RWPE2 (cell line): ENCODE data around the gene EID3.
"Not testable (repeated sequence)": the region's sequence is repeated elsewhere in the genome, so short reads cannot be mapped to it uniquely, and the experiment has no call there.

Experiments
- ATAC-seq: fragments of 200-7000 bp; cut with Tn5 transposase; 3 replicates; pipeline ENCODE4 v1.9.1; 2021; ENCODE audit warnings: low read depth
- DNase-seq: peaks from one replicate; pipeline ENCODE4 v3.0.0-alpha.2; 2020; ENCODE audit warnings: low spot score
- H3K27ac ChIP-seq: fragments of 450-650 bp; 2 replicates; pipeline ENCODE4 v1.5.1; 2017; ENCODE audit warnings: mild to moderate bottlenecking; ENCODE audit not compliant: poor library complexity, severe bottlenecking
- H3K27me3 ChIP-seq: fragments of 250-450 bp; sonication (Bioruptor Pico); 2 replicates; pipeline ENCODE4 v1.5.1; 2021; ENCODE audit warnings: mild to moderate bottlenecking, moderate library complexity; ENCODE audit not compliant: insufficient read depth, poor library complexity, severe bottlenecking
- H3K36me3 ChIP-seq: fragments of 250-450 bp; sonication (Bioruptor Pico); 2 replicates; pipeline ENCODE4 v1.5.1; 2020; ENCODE audit warnings: low read depth, mild to moderate bottlenecking, moderate library complexity
- H3K4me1 ChIP-seq: fragments of 250-450 bp; sonication (Bioruptor Pico); 2 replicates; pipeline ENCODE4 v1.5.1; 2021; ENCODE audit warnings: mild to moderate bottlenecking, moderate library complexity; ENCODE audit not compliant: insufficient read depth, poor library complexity, severe bottlenecking
- H3K4me3 ChIP-seq: fragments of 250-450 bp; sonication (Bioruptor Pico); 2 replicates; pipeline ENCODE4 v1.5.1; 2021; ENCODE audit warnings: mild to moderate bottlenecking, moderate library complexity; ENCODE audit not compliant: severe bottlenecking
- H3K9me3 ChIP-seq: fragments of 250-450 bp; sonication (Bioruptor Pico); 2 replicates; pipeline ENCODE4 v1.5.1; 2021; ENCODE audit warnings: mild to moderate bottlenecking, moderate library complexity; ENCODE audit not compliant: severe bottlenecking
- TF ChIP-seq, protein P1 (sequence below): fragments of 450-650 bp; IDR thresholded peaks from one replicate; pipeline ENCODE4 v1.5.1; 2017; ENCODE audit warnings: mild to moderate bottlenecking, moderate library complexity; ENCODE audit not compliant: poor library complexity, severe bottlenecking

EID3 gene

DNA sequence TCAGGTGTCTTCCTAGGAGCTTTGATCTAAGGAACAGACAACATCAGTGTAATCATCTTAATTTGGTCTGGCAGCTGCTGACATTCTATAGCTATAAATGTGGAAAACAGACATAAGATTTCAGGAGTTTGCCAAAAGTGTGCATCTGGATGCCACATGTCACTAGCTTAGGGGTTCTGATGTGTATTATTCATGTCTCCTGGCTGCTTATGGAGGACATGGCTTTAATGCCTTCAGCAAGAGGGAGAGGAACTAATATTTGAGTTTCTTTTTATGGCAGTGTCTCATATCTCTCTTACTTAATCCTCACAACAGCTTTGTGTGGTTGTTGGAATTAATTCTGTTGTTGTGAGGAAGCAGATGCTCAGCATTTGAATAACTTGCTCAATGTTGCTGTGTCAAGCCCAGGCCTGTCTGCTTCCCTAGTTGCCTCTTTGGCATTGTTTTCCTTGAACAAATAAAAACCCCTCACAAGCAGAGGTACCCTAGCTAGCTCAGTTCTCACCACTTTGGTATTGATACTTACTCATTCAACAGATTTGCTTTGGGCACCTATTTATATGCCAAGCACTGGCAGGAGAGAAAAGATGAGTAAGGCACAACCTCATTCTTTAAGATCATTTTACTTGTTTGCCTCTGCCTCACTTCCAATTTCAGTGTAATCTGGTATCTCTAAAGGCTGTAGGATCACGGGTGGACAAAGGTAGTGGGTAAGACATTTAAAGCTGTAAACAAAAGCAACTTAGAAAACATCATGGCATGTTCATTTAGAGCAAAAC, 39.8 kb upstream of the EID3 start:
- peaks cover 21% of the 10 kb centered on the region for H3K4me1 ChIP-seq
- no peaks in the 10 kb centered on the region for H3K36me3 ChIP-seq
- H3K27me3 ChIP-seq = no peaks in the 10 kb centered on the region
- H3K4me3 ChIP-seq = no peak overlapping the region
- H3K27ac ChIP-seq = peak overlapping the region; percentile 78
- peak; percentile 94 for ATAC-seq
- DNase-seq = peak; percentile 80
- no peaks in the 10 kb centered on the region for H3K9me3 ChIP-seq
- TF ChIP-seq, protein P1, sequence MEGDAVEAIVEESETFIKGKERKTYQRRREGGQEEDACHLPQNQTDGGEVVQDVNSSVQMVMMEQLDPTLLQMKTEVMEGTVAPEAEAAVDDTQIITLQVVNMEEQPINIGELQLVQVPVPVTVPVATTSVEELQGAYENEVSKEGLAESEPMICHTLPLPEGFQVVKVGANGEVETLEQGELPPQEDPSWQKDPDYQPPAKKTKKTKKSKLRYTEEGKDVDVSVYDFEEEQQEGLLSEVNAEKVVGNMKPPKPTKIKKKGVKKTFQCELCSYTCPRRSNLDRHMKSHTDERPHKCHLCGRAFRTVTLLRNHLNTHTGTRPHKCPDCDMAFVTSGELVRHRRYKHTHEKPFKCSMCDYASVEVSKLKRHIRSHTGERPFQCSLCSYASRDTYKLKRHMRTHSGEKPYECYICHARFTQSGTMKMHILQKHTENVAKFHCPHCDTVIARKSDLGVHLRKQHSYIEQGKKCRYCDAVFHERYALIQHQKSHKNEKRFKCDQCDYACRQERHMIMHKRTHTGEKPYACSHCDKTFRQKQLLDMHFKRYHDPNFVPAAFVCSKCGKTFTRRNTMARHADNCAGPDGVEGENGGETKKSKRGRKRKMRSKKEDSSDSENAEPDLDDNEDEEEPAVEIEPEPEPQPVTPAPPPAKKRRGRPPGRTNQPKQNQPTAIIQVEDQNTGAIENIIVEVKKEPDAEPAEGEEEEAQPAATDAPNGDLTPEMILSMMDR = no peak

DNA sequence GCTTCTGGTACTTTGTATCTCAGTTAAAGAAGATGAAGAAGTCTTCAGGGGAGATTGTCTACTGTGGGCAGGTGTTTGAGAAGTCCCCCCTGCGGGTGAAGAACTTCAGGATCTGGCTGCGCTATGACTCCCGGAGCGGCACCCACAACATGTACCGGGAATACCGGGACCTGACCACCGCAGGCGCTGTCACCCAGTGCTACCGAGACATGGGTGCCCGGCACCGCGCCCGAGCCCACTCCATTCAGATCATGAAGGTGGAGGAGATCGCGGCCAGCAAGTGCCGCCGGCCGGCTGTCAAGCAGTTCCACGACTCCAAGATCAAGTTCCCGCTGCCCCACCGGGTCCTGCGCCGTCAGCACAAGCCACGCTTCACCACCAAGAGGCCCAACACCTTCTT, 38.1 kb upstream of the EID3 start:
- not testable (repeated sequence) for H3K4me3 ChIP-seq, H3K36me3 ChIP-seq, H3K27ac ChIP-seq, H3K27me3 ChIP-seq, H3K9me3 ChIP-seq, DNase-seq, ATAC-seq
- H3K4me1 ChIP-seq = peaks cover 21% of the 10 kb centered on the region

DNA sequence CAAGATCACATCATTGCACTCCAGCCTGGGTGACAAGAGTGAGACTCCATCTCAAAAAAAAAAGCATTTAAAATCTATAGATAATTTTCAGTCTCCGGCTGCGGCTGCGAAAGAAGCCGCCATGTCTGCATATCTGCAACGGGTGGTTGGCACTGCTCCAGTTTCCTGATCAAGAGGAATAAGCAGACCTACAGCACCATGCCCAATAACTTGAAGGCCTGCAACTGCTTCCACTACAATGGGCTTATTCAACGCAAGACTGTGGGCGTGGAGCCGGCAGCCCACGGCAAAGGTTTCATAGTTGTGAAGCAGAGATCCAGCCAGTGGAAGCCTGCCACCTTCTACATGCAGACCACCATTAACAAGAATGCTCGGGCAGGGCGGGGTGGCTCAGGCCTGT, 30.6 kb upstream of the EID3 start:
- TF ChIP-seq, protein P1 = no peak
- no peak for DNase-seq
- H3K4me3 ChIP-seq = no peak overlapping the region
- no peaks in the 10 kb centered on the region for H3K9me3 ChIP-seq
- ATAC-seq = no peak
- peak overlapping the region; percentile 33 for H3K27ac ChIP-seq
- H3K4me1 ChIP-seq = peaks cover 3% of the 10 kb centered on the region
- no peaks in the 10 kb centered on the region for H3K36me3 ChIP-seq
- H3K27me3 ChIP-seq = no peaks in the 10 kb centered on the region

DNA sequence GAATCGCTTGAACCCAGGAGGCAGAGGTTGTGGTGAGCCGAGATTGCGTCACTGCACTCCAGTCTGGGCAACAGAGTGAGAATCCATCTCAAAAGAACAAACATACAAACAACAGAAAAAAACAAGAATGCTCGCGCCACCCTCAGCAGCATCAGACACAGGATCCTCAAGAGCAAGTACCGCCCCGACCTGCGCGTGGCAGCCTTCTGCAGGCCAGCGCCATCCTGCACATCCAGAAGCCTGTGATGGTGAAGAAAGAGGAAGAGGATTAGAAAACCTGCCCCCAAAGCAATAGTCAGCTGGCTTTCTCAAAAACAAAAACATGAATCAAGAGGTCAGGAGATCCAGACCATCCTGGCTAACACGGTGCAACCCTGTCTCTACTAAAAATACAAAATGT, 30.0 kb upstream of the EID3 start:
- TF ChIP-seq, protein P1 = no peak
- no peak overlapping the region for H3K27ac ChIP-seq

DNA sequence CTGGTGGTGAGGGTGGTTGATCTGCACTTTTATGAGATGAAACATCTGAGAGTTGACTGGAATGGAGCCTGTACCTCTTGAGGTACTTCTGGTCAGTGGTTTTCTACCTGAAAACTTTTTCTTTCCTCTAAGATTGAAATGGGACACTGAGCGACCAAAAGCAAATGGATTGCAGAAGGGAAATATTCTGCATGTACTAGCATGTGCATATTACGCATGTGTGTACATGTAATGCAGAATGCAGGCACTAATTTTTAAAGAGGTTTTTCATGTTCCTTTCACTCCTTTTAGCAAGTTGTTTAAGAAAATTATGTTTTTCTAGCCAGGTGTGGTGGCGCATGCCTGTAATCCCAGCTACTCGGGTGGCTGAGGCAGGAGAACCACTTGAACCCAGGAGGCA, 28.7 kb upstream of the EID3 start:
- TF ChIP-seq, protein P1 = no peak
- ATAC-seq = no peak
- no peaks in the 10 kb centered on the region for H3K27me3 ChIP-seq
- no peaks in the 10 kb centered on the region for H3K9me3 ChIP-seq
- DNase-seq = no peak
- H3K27ac ChIP-seq = no peak overlapping the region
- peaks cover 5% of the 10 kb centered on the region for H3K4me1 ChIP-seq
- H3K4me3 ChIP-seq = no peak overlapping the region
- no peaks in the 10 kb centered on the region for H3K36me3 ChIP-seq

More for the DNA sequence above, 30.0 kb upstream of the EID3 start:
- H3K27me3 ChIP-seq = no peaks in the 10 kb centered on the region
- H3K9me3 ChIP-seq = no peaks in the 10 kb centered on the region
- no peak for ATAC-seq
- H3K36me3 ChIP-seq = no peaks in the 10 kb centered on the region
- no peak overlapping the region for H3K4me3 ChIP-seq
- H3K4me1 ChIP-seq = peaks cover 3% of the 10 kb centered on the region
- DNase-seq = no peak
